ENCODE data around the gene CSNK1D.

The CSNK1D gene

GRCh38 chr17:82309656-82310570 is 36.4 kb upstream of the CSNK1D start:
- DNase-seq: no peak

- DNase-seq: no peak
Measured at GRCh38 chr17:82305727-82306300, 32.3 kb upstream of the CSNK1D start.

- DNase-seq: no peak
Measured at GRCh38 chr17:82304826-82305726, 31.6 kb upstream of the CSNK1D start.

GRCh38 chr17:82303944-82304808 is 30.7 kb upstream of the CSNK1D start:
- DNase-seq: no peak

- peak in 1 of 2 donors; percentile 42 for DNase-seq
Measured at GRCh38 chr17:82302991-82303943, 29.8 kb upstream of the CSNK1D start.

GRCh38 chr17:82302568-82302963 is 29.1 kb upstream of the CSNK1D start:
- DNase-seq: no peak

GRCh38 chr17:82301916-82302567 is 28.5 kb upstream of the CSNK1D start:
- DNase-seq: peak; percentile 66 to 76

- no peak for DNase-seq
Measured at GRCh38 chr17:82301300-82301915, 27.9 kb upstream of the CSNK1D start.

- peak; percentile 71 to 82 for DNase-seq
Measured at GRCh38 chr17:82300707-82301270, 27.3 kb upstream of the CSNK1D start.

- no peak for DNase-seq
Measured at GRCh38 chr17:82300228-82300627, 26.7 kb upstream of the CSNK1D start.

GRCh38 chr17:82299452-82299851 is 26.0 kb upstream of the CSNK1D start:
- DNase-seq: peak in 1 of 2 donors; percentile 73

- DNase-seq: no peak
Measured at GRCh38 chr17:82298538-82299421, 25.3 kb upstream of the CSNK1D start.

GRCh38 chr17:82297714-82298537 is 24.4 kb upstream of the CSNK1D start:
- peak; percentile 89 to 92 for DNase-seq

- DNase-seq: peak; percentile 84 to 91
Measured at GRCh38 chr17:82297280-82297713, 23.8 kb upstream of the CSNK1D start.

- no peak for DNase-seq
Measured at GRCh38 chr17:82296511-82297279, 23.2 kb upstream of the CSNK1D start.

- no peak for DNase-seq
Measured at GRCh38 chr17:82295472-82295814, 21.9 kb upstream of the CSNK1D start.

Measured in stimulated activated CD4-positive, alpha-beta T cell treated with anti-CD3 and anti-CD28 coated beads, Interleukin-2, amount 100 ng/mL, for 24 hours (primary cell).